A549 treated with CORT108297 at 1 μM for 4 hours (cell line): Measurements from ENCODE around the gene LYPD8. TPM values are rescaled to one million over a fixed set of nuclear protein-coding genes. Genes with fewer than 3 reads are reported as not detected.

Source experiments
- total RNA-seq: library from RNA; stranded (reverse); fragments of 200-300 nt; extraction: Qiagen RNA extraction; gene quantifications from 5 replicates; pipeline ENCODE4 v1.2.3, GENCODE V29; 2022

The LYPD8 gene, protein sequence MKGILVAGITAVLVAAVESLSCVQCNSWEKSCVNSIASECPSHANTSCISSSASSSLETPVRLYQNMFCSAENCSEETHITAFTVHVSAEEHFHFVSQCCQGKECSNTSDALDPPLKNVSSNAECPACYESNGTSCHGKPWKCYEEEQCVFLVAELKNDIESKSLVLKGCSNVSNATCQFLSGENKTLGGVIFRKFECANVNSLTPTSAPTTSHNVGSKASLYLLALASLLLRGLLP
- 0.09 to 0.15 TPM (median 0.11 TPM) in 4 of 5 replicates, not detected in the other for total RNA-seq

GRCh38 chr1:248755517-248755916, at the start of gene LYPD8:
Gene LYPD8 (minus strand): TSS chr1:248755759. CDS start chr1:248751081, 4,678 bp downstream.

DNA sequence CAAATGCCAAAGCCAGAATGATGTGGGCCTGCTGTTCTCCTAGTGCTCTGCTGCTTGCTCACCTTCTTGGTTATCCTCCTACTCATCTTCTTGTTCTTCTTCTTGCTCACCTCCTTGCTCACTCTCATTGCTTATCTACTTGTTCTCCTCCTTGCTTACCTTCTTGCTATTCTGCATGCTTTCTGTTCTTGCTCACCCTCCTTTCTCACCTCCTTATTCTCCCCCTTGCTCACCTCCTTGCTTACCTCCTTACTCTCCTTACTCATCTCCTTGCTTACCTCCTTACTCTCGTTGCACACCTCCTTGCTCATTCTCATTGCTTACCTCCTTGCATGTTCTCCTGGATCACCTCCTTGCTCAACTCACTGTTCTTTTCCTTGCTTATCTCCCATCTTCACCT, 52.8 kb downstream of the LYPD8 start, which contains the start of gene OR14I1:
TSS of gene OR14I1 (minus strand) at position 53 of the 400 bp plus-strand sequence.

Other genes starting within 250 kb of the LYPD8 start
- not detected in 5 replicates for gene OR2G6, start 247.7 kb downstream of the LYPD8 start, total RNA-seq
- gene OR2T29, start 193.0 kb downstream of the LYPD8 start, total RNA-seq, result not detected in 5 replicates
- gene OR2T34, start 181.0 kb downstream of the LYPD8 start, total RNA-seq, result not detected in 5 replicates
- gene OR2T10, start 158.1 kb downstream of the LYPD8 start, total RNA-seq, result not detected in 5 replicates
- not detected in 5 replicates for gene OR2T11, start 120.7 kb downstream of the LYPD8 start, total RNA-seq
- gene OR2T35, start 110.5 kb downstream of the LYPD8 start, total RNA-seq, result not detected in 5 replicates
- not detected in 5 replicates for gene OR2T27, start 100.2 kb downstream of the LYPD8 start, total RNA-seq
- gene OR14I1, start 53.0 kb downstream of the LYPD8 start, total RNA-seq, result not detected in 5 replicates
- gene SH3BP5L, start 70.2 kb upstream of the LYPD8 start, total RNA-seq, result 22.8 to 32.1 TPM (median 27.1 TPM) in 5 replicates
- 16.0 to 25.3 TPM (median 23.2 TPM) in 5 replicates for gene ZNF672, start 82.5 kb upstream of the LYPD8 start, total RNA-seq
- gene ZNF692, start 103.3 kb upstream of the LYPD8 start, total RNA-seq, result 16.3 to 28.5 TPM (median 27.0 TPM) in 5 replicates
- gene PGBD2, start 150.5 kb upstream of the LYPD8 start, total RNA-seq, result 3.7 to 4.9 TPM (median 3.8 TPM) in 5 replicates